AG10803 (cell line): ENCODE data around the gene CEP295NL.

ENCODE experiments used
- DNase-seq: peaks from one replicate; pipeline ENCODE4 v3.0.0; 2010; ENCODE audit warnings: low read depth
- H3K4me3 ChIP-seq: 2 replicates; pipeline ENCODE4 v1.5.1; 2011; ENCODE audit warnings: mild to moderate bottlenecking, low read length, control low read depth
- CTCF ChIP-seq: conservative IDR thresholded peaks from 2 replicates; pipeline ENCODE4 v1.5.1; 2011; ENCODE audit warnings: mild to moderate bottlenecking, low read length, control low read depth, inconsistent platforms

CEP295NL gene

GRCh38 chr17:78884876-78885667, 17.9 kb downstream of the CEP295NL start:
- H3K4me3 ChIP-seq = peak overlapping the region; percentile 55
- TF ChIP-seq CTCF = no peak
- DNase-seq = no peak

GRCh38 chr17:78884148-78884825, 18.7 kb downstream of the CEP295NL start:
- no peak for TF ChIP-seq CTCF
- no peak for DNase-seq
- peak overlapping the region; percentile 55 for H3K4me3 ChIP-seq

DNA sequence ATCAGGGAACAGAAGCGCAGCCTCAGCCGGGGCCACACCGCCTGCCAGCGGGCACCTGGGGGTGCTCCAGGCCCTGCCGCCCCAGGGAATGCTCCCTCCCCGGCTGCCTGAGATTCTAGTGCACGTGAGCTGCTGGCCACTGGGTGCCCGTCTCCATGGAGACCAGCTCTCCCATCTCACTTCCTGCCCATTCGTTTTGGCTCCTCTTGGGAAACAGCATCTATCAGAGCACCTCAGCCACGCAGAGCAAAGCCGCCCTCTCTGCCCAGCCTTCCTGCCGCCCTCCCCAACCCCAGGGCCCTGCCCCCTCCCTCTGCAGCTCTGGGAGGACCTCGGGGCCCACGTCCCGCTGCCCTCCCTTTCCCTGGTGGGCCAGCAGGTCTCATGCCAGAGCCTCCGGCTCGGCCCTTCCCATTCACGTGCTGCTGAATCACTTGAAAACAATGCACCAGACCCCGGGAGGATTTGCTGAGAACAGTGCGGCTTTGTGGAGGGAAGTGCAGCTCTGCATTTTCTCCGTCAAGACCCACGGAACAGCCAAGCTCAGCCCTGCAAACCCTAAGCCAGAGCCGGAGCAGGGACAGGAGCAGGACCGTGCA, 19.4 kb downstream of the CEP295NL start:
- peak; percentile 97 for DNase-seq
- TF ChIP-seq CTCF = no peak
- peak overlapping the region; percentile 55 for H3K4me3 ChIP-seq

DNA sequence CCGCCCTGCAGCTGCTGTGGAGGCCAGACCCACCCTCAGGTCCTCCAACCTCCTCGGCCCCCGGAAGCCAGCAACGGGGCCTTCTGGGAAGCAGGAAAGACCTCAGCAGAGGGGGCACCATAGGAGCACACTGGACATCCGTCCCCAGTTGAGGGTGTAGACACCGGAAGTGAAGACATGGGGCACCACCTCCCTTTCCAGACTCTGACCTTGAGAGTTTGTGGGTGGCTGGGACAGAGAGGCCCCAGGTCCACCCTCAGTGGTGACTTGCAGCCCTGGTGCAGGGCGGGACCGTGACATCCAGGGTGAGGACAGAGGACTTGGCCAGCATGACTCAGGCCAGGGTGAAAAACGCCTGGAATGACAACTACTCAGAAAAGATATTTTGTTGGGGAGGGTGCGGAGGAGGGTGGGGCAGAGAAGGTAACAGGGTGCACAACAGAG, 19.9 kb downstream of the CEP295NL start:
- peak; percentile 95 for DNase-seq
- TF ChIP-seq CTCF = no peak
- peak overlapping the region; percentile 55 for H3K4me3 ChIP-seq

- H3K4me3 ChIP-seq = peak overlapping the region; percentile 31
- DNase-seq = no peak
- no peak for TF ChIP-seq CTCF
Observed at GRCh38 chr17:78882540-78883088, 20.4 kb downstream of the CEP295NL start.

- H3K4me3 ChIP-seq = peak overlapping the region; percentile 48
- no peak for TF ChIP-seq CTCF
- DNase-seq = peak; percentile 96
Observed at GRCh38 chr17:78879635-78880186, 23.3 kb downstream of the CEP295NL start.
